Hematopoietic multipotent progenitor cell treated with erythropoietin and hydrocortisone succinate and interleukin-3 and kit ligand, for 6 days (in vitro differentiated cells): ENCODE results near the gene PRPSAP1.
A peak's percentile ranks its signal among the peaks of the same experiment; 100 is the strongest.
"Not testable (repeated sequence)": the region's sequence is repeated elsewhere in the genome, so short reads cannot be mapped to it uniquely, and the experiment has no call there.

ENCODE experiments used
- DNase-seq: peaks from one replicate; pipeline ENCODE4 v3.0.0-alpha.2; 2015

The PRPSAP1 gene

DNA sequence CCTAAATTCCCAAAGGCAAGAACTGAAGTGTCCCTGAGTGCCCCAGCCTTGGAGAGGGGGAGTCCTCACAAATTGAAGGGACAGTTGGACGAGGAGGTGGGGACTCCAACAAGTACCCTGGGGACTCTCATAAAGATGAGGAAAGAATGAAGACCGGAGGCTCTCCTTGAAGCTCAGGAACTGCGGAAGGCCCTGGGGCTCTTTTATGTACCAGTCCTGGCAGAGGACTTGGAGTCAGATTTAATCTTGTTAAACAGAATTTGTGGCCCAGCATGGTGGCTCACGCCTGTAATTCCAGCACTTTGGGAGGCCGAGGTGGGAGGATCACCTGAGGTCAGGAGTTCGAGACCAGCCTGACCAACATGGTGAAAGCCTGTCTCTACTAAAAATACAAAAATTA lies 6.1 kb upstream of the PRPSAP1 start:
- not testable (repeated sequence) for DNase-seq

DNA sequence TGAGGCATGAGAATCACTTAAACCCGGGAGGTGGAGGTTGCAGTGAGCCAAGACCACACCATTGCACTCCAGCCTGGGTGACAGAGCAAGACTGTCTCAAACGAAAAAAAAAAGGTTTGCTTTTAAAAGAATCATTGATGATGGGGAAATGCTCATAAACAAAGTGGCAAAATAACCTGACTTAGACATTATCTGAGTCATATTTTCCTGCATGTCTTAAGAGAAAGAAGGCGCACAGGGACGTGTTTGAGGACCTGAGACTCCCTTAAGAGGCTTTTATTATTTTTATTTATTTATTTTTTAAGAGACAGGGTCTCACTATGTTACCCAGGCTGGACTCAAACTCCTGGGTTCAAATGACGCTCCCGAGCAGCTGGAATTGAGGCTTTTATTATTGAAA lies 5.7 kb upstream of the PRPSAP1 start:
- no peak for DNase-seq

DNA sequence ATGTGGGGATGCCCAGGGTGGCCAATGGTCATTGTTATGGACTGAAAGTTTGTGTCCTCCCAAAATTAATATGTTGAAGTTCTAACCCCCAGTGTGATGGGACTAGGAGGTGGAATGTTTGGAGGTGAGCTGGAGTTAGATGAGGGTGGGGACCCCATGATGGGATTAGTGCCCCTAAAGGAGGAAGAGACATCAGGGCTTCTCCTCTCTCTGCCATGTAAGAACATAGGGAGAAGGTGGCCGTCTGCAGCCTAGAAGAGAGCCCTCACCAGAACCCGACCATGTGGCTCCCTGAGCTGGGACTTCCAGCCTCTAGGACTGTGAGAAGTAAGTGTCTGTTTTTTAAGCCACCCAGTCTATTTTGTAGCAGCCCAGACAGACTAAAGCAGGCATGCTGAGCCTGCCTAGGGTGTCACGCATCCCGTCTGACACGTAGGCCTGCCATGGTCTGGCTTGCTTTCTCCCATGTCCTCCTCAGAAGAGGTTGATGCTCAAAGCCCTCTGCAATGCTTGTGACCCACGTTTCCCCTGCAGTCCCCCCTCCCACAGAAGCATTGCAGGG lies 4.0 kb upstream of the PRPSAP1 start:
- no peak for DNase-seq

DNA sequence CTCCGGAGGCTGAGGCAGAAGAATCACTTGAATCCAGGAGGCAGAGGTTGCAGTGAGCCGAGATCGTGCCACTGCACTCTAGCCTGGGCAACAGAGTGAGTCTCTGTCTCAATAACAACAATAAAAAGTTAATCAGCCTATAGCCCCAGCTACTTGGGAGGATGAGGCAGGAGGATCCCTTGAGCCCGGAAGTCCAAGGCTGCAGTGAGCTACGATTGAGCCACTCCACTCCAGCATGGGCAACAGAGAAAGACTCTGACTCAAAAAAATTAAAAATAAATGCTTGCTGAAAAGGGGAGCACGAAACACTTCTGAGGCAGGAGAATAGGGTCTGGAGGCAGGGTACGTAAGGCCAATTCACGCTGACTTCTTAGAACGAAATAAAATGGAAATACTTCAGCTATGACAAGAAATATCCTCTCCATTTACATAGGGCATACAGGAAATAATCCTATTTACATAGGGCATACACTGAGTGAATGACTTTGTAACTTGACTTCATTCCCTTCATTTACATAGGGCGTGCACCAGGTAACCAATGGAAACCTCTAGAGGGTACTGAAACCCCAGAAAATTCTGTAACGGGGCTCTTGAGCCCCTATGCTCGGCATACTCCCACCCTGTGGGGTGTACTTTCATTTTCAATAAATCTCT lies 3.2 kb upstream of the PRPSAP1 start:
- DNase-seq: no peak

DNA sequence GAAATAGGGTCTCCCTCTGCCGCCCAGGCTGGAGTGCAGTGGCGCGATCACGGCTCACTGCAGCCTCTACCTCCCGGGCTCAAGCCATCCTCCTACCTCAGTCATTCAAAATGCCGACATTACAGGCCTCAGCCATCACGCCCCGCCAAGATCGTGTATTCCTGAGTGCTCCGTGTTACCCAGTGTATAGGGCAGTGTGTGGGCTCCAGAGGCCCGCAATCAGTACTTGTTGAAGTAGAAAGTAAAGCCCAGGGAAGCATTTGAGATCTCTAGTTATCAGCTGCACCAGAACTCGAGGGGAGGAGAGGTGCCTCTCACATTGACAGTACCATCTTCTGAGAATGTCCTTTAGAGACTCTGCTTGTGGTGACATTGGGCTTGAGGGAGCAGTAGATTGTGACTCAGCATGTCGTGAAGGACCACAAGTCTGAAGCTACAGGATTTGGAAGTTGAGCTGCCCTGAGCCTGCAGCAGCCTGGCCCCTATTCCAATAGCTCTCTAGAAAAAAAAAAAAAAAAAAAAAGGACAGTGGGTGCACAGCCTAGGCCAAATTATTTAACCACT lies 1.1 kb upstream of the PRPSAP1 start:
- DNase-seq: peak; percentile 98

DNA sequence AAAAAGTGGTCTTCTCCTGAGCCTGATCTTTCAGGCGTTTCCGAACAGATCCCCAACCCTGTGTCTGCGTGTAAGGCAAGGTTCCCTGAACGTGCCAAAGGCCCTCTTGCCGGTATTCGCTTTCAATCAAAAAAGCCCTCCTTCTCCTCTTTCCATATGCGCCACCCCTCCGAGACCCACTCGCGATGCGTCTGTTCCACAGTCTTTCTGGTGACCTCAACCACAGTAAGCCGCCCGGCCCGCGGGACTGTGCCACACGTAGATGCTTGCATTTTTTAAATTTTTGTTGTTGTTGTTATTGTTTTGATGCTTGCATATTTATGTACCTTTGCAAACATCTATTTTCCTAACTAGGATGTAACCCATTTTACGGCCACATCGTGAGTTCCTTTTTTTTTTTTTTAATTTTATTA lies 607 bp upstream of the PRPSAP1 start:
- no peak for DNase-seq

DNA sequence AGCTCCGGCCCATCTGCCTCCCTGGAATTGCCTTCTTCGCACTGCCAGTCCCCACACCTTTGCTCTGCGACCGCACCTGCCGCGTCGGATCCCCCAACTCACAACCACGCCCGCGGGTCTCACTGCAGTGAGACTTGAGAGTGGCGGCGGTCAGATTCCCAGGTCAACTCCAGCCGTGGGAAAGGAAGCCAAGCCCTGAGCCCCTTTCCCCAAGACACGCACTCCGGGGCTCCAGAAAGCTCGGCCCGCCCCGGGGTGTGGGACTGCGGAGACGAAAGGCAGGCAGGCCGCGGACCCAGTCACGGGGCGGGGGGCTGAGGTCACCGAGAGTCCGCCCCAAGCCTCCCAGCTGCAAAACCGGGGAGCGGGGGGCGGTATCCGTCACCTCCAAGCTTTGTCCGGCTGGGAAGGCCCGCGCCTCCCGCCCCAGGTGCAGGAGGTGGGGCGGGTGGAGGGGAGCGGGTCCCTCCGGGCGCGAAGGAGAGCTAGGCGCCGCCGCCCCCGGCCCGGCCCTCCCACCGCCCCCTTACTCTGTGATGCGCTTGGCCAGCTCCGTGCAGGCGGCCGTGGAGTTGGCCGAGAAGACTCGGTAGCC lies 615 bp downstream of the PRPSAP1 start:
- DNase-seq: peak; percentile 53

DNA sequence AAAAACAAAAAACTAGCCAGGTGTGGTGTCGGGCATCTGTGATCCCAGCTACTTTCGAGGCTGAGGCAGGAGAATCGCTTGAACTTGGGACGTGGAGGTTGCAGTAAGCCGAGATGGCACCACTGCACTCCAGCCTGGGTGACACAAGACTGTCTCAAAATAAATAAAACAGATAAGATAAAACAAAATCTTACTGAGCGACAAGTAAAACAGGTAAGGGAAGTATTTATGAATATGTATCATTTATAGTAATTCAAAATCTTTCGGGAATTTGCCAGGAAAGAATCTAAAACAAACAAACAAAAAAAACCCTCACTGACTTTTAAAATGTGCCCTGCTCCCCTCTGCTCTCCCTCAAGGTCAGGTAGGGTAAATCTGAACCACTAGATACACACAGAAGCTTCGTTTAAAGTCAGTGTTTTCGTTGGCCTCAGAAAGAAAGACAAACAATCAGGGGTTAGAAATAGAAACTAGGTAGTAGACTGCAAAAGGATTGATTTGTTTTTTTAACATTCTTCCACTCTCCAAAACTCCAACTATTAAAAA lies 2.1 kb downstream of the PRPSAP1 start:
- no peak for DNase-seq

DNA sequence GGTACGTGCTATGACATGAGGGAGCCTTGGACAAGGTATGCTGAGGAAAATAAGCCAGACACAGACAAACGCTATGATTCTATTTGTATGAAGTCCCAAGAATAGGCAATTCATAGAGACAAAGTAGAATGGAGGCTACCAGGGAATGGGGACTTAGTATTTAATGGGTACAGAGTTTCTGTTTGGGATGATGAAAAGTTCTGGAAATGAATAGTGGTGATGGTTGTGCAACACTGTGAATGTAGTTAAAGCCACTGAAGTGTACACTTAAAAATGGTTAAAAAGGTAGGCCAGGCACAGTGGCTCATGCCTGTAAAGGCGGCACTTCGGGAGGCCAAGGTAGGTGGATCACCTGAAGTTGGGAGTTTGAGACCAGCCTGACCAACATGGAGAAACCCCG lies 3.3 kb downstream of the PRPSAP1 start:
- DNase-seq: no peak

DNA sequence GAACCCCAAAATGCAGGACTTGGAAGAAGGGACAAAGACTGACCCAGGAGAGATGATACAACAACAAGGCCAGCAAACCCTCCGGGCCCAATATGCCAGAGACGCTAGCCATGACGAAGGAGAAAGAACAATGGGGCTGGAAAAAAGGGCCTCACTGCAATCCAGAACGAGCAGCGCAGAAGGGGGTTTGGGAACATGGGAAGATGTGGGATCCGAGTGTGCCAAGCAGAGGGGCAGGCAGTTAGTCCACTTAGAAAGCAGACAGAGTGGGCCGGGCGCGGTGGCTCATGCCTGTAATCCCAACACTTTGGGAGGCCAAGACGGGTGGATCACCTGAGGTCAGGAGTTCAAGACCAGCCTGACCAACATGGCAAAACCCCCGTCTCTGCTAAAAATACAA lies 6.8 kb downstream of the PRPSAP1 start:
- DNase-seq: not testable (repeated sequence)

DNA sequence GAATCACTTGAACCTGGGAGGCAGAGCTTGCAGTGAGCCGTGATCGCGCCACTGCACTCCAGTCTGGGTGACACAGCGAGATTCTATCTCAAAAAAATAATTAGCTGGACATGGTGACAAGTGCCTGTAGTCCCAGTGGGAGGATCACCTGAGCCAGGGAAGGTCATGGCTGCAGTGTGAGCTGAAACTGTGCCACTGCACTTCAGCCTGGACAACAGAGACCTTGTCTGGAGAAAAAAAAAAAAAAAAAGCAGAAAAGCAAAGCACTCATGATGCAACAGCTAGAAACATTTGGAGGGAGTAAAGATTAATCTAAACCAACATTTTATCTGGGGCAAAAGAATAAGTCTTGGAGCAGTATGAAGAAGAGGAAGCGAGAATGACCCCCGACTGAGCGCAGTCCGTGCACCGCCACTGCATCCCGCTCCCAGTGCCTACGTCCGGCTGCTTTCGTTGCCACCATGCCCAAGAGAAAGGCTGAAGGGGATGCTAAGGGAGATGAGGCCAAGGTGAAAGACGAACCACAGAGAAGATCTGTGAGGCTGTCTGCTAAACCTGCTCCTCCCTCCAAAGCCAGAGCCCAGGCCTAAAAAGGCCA lies 8.2 kb downstream of the PRPSAP1 start:
- no peak for DNase-seq

DNA sequence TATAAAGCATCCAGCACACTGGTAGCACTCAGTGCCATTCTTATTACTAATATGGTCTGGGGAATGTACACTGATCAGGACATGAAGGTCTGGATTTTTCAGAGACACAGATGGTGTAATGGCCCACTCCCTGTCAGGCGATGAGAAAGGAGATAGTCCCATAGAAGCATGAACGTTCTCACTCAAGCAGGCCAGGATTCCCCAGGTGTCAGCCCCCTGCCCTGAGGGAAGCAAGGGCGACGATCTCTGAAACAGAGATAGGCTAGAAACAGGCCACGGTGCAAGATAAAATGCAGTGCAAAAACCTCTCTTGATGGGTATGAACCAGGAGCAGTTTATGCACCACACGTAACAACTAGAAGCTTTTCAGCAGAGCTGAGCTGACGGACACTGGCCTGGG lies 10.6 kb downstream of the PRPSAP1 start:
- no peak for DNase-seq

DNA sequence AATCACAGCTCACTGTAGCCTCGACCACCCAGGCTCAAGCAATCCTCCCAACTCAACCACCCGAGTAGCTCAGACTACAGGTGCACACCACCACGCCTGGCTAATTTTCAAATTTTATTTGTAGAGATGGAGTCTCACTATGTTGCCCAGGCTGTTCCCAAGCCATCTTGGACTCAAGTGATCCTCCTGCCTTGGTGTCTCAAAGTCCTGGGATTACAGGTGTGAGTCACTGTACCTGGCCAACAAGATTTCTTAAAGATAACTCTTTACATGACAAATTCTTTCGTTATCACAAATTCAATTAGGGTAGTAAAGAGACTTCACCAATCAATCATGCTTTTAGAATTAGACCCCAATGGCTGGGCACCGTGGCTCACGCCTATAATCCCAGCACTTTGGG lies 12.4 kb downstream of the PRPSAP1 start:
- no peak for DNase-seq

DNA sequence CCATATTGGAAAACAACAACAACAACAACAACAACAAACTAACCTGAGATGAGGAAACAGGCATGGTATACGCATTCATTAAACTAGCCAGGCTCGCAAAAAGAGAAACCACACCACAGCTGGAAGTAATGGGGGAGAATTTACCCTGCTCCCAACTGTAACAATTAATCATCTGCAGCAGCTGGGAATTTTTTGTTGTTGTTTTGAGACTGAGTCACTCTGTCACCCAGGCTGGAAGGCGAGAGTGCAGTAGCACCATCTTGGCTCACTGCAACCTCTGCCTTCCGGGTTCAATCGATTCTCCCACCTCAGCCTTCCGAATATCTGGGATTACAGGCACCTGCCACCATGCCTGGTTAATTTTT lies 16.3 kb downstream of the PRPSAP1 start:
- DNase-seq: no peak

DNA sequence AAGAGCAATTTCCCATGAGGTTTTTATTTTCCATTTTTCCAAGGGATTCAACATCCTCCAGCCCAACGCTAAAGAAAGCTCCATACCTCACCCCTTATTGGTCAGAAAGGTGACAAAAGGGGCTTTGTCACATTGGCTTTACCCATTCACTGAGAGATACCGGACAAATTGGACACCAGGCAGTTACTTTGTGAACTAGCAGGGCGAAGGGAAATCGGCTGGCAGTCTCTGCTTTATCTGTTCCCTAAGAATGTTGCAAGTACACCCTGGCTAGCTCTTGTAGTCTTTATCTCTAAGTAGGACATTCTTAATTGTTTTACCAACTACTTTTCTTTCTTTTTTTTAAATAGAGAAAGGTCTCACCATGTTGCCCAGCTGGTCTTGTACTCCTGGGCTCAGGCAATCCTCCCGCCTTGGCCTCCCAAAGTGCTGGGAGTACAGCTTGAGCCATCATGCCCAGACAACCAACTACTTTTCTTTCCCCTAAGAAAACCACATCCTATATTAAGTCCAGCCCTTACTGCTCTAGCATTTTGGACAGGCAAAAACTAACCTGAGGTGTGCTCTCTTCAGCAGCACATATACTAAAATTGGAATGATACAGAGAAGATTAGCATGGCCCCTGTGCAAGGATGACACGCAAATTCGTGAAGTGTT lies 16.8 kb downstream of the PRPSAP1 start:
- no peak for DNase-seq

DNA sequence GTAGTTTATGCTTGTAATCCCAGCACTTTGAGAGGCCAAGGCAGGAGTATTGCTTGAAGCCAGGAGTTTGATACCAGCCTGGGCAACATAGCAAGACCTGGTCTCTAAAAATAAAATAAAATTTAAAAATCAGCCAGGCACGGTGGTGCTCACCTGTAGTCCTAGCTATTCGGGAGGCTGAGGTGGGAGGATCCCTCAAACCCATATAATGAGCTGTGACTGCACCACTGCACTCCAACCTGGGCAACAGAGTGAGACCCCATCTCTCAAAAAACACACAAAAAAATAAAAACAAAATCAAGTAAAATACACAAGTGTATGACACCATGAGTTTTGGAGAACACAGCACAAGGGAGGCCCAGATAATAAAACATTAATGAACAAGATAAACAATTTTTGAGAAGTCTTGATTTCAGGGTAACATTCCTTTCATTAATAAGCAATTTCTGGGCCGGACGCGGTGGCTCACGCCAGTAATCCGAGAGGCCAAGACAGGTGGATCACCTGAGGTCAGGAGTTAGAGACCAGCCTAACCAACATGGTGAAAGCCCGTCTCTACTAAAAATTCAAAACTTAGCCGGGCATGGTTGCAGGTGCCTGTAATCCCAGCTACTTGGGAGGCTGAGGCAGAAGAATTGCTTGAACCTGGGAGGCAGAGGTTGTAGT lies 17.9 kb downstream of the PRPSAP1 start:
- no peak for DNase-seq

DNA sequence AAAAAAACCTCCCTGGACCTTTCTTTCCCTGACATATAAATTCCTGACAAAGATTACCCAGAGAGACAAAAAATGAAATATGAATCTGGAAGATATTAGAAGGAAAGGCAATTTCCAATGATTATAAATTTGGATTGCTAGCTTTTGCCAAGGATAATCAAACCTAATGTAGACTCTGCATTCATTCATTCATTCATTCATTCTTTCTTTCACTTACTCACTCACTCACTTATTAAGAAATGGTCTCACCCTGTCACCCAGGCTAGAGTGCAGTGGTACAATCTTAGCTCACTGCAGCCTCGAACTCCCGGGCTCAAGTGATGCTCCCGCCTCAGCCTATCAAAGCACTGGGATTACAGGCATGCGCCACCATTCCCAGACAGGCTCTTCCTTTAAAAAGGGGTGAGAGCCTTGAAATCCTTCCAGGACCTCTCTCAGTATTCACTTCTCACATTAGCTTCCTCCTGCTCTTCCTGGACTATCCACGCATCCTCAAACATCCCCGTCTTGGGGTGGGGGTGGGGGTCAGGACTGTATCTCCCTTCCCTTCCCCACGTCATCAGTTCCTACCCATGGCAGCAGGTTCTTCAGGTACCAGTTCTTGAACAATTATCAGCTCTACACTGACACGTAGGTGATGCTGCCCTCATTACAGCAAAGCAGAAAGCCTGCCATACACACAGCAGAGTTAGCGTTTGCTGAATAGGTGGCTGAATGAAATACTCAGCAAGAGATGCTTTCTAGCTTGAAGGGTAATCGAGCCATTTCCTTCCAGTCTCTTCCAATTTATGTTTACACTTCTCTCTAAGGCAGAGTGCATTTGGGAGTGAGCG lies 19.8 kb downstream of the PRPSAP1 start:
- no peak for DNase-seq

DNA sequence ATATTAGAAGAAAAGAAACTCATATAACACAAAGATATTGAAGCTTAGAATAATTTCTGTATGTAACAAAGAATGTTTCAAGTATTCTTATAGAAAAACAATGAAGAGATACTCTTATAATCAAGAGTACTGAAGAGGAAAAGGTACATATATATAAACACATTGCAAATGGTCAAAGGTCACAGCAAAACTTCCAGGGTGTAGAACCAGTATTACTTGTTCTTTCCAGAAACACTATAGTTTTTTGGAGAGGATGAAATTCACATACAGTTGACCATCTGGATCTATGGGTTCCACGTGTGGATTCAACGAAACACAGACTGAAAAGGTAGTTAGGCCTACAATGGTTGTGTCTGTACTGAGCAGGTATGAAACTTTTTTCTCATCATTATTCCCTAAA lies 22.6 kb downstream of the PRPSAP1 start:
- no peak for DNase-seq

DNA sequence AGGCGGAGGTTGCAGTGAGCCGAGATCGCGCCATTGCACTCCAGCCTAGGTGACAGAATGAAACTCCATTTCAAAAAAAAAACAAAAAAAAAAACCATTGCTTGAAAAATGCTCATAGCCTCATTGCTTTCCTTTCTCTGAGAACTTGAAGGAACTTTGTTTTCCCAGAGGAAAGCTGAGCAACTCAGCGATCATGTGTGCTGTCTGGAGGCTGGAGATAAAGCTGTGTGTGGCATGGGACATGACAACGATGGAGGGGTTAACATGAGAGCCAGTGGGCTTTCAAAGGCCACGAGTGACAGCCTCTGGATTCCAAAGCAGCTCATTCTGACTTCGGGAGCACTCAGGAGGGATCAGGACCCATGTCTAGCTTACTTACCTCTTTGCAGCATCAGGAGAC lies 24.1 kb downstream of the PRPSAP1 start:
- DNase-seq: no peak

DNA sequence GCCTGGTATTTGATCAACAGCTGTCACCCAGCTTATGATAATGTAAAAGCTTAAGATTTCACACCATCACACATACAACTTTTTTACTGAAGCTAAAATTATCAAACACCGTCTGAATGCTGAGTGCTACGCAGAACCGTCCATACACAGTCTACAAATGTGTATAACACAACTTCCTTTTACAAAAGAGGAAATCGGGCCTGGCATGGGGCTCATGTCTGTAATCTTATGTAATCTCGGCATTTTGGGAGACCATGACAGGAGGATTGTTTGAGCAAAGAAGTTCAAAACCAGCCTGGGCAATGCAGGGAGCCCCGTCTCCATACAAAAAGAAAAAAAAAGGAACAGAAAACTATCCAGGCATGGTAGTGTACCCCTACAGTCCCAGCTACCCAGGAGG lies 26.0 kb downstream of the PRPSAP1 start:
- DNase-seq: peak; percentile 48

DNA sequence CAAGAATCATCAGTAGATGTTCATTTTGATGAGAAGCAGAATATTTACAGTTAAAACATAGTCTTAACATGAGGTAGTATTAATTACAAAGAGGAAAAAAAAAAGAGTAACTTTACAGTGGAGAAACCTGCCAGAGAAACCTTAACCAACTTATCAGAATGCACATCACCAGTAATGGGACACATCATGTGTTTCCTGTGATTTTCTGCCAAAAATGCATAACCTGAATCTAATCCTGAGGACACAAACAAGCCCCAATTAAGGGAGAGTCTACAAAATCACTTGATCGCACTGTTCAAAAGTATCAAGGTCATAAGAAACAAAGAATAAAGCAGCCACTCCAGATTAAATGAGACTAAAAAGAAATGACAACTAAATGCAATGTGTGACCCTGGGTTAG lies 27.4 kb downstream of the PRPSAP1 start:
- no peak for DNase-seq

DNA sequence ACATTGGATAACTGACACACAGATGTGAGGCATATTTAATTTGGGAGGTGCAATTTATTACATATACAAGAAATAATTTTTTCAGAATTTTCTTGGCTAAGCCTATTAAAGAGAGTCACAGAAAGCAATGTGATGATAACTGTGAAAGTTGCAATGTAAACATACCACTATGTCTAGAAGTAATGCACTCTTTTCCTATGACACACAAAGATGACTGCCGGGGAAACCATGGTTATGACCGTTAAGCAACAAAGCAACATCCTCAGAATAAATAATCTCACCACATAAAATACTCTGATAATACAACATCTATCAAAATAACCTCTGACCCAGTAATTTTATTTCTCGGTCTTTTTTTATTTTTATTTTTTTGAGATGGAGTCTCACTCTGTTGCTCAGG lies 35.1 kb downstream of the PRPSAP1 start:
- no peak for DNase-seq
